Measurements from ENCODE around the gene CUL5. TPM values are rescaled to one million over a fixed set of nuclear protein-coding genes. Genes with fewer than 3 reads are reported as not detected.
"Not testable (repeated sequence)": the region's sequence is repeated elsewhere in the genome, so short reads cannot be mapped to it uniquely, and the experiment has no call there.

Gene CUL5
- total RNA-seq, 1 experiment from 2014 or later, result 37.0 TPM

- H3K4me2 ChIP-seq (ENCODE audit: low read length), result no peak overlapping the region
- H3K27ac ChIP-seq (ENCODE audit: low read length), result no peak overlapping the region
- H3K9me3 ChIP-seq (ENCODE audit: low read length), result no peaks in the 10 kb centered on the region
- ChIA-PET CTCF (interaction anchor here (0.5 to 1.0 kb wide), 3 partner anchors 105 to 554 kb away, joined by 3 to 5 read pairs (median 4); partner anchors contain the start of genes ATM, CUL5 and NPAT), POLR2A (ENCODE audit: unreplicated experiment) (no interaction called here)
- H3K9ac ChIP-seq (ENCODE audit: low read length), result no peak overlapping the region
- H3K9me2 ChIP-seq (replicated peaks; ENCODE audit: low read length), result no peaks in the 10 kb centered on the region
- BruUV-seq (replicated peaks), result no TSS peak
- TF ChIP-seq EZH2 (IDR thresholded peaks at IDR 0.05; ENCODE audit: low read length, unreplicated experiment) (no peak), EZH2phosphoT487 (IDR thresholded peaks at IDR 0.05; ENCODE audit: borderline replicate concordance, low read length) (no peak), CTCF (conservative IDR thresholded peaks at IDR 0.05; ENCODE audit: low read depth, low read length) (peak; percentile 82)
- peaks cover 29% of the 10 kb centered on the region for H3K4me1 ChIP-seq (ENCODE audit: insufficient read depth, low read length)
- H3K27me3 ChIP-seq (ENCODE audit: low read length), result no peaks in the 10 kb centered on the region
- peak; percentile 73 for DNase-seq
- ATAC-seq, result no peak
- H3K36me3 ChIP-seq (ENCODE audit: low read depth, low read length), result no peaks in the 10 kb centered on the region
- H3K4me3 ChIP-seq (ENCODE audit: low read length), result no peak overlapping the region
- H2AFZ ChIP-seq (ENCODE audit: low read length), result no peak overlapping the region
- H3F3A ChIP-seq (ENCODE audit: low read length, unreplicated experiment), result no peaks in the 10 kb centered on the region
- H4K20me1 ChIP-seq (ENCODE audit: low read length), result no peaks in the 10 kb centered on the region
- intact Hi-C loops (cut with micrococcal nuclease), result loop anchor here (1.0 to 5.0 kb wide), 3 partner anchors 109 to 537 kb away; partner anchors contain the start of gene C11orf65
- H3K79me2 ChIP-seq (ENCODE audit: low read length), result peaks cover 14% of the 10 kb centered on the region
These were observed 109.2 kb downstream of the CUL5 start for GRCh38 chr11:108117746-108118371.

GRCh38 chr11:108120936-108121273, 112.2 kb downstream of the CUL5 start:
- peak overlapping the region; percentile 74 for H3K4me3 ChIP-seq (ENCODE audit: low read length)
- BruUV-seq (replicated peaks), result TSS peak; percentile 69
- H4K20me1 ChIP-seq (ENCODE audit: low read length); H3K27me3 ChIP-seq (ENCODE audit: low read length); H3K9me3 ChIP-seq (ENCODE audit: low read length); DNase-seq; POLR2A ChIA-PET (ENCODE audit: unreplicated experiment); H3K9me2 ChIP-seq (replicated peaks; ENCODE audit: low read length); CTCF ChIA-PET; ATAC-seq; H3F3A ChIP-seq (ENCODE audit: low read length, unreplicated experiment); H3K27ac ChIP-seq (ENCODE audit: low read length); H3K36me3 ChIP-seq (ENCODE audit: low read depth, low read length): not testable (repeated sequence)
- H2AFZ ChIP-seq (ENCODE audit: low read length), result peak overlapping the region; percentile 90
- H3K4me1 ChIP-seq (ENCODE audit: insufficient read depth, low read length), result peaks cover 28% of the 10 kb centered on the region
- H3K79me2 ChIP-seq (ENCODE audit: low read length), result peaks cover 43% of the 10 kb centered on the region
- intact Hi-C loops (cut with micrococcal nuclease), result loop anchor here (1.0 to 2.0 kb wide), 2 partner anchors 102 to 534 kb away; partner anchors contain the start of genes ATM and NPAT
- 0 out of 2 replicates have a peak overlapping the region, but pooled peaks have one; percentile 80 for H3K9ac ChIP-seq (ENCODE audit: low read length)
- peak overlapping the region; percentile 89 for H3K4me2 ChIP-seq (ENCODE audit: low read length)

GRCh38 chr11:108121274-108122155, 112.8 kb downstream of the CUL5 start, which contains the start of gene ACAT1:
Gene ACAT1 (plus strand): TSS chr11:108121567. CDS start chr11:108121607, 40 bp downstream.
- Histone ChIP-seq H3K79me2 (ENCODE audit: low read length) (peaks cover 49% of the 10 kb centered on the region), H3K9me2 (replicated peaks; ENCODE audit: low read length) (no peaks in the 10 kb centered on the region), H3K27ac (ENCODE audit: low read length) (peak within 1 kb of the TSS; percentile 21), H3K4me3 (ENCODE audit: low read length) (peak within 1 kb of the TSS; percentile 74), H2AFZ (ENCODE audit: low read length) (peak within 1 kb of the TSS; percentile 90), H3K36me3 (ENCODE audit: low read depth, low read length) (no peaks in the 10 kb centered on the region), H3K9me3 (ENCODE audit: low read length) (no peaks in the 10 kb centered on the region), H3K4me1 (ENCODE audit: insufficient read depth, low read length) (peaks cover 24% of the 10 kb centered on the region), H3K9ac (ENCODE audit: low read length) (peak within 1 kb of the TSS; percentile 80), H4K20me1 (ENCODE audit: low read length) (no peaks in the 10 kb centered on the region), H3F3A (ENCODE audit: low read length, unreplicated experiment) (no peaks in the 10 kb centered on the region), H3K27me3 (ENCODE audit: low read length) (no peaks in the 10 kb centered on the region), H3K4me2 (ENCODE audit: low read length) (peak within 1 kb of the TSS; percentile 89)
- no TSS peak for BruUV-seq (replicated peaks)
- POLR2A ChIA-PET (ENCODE audit: unreplicated experiment), result no interaction called here
- CTCF ChIA-PET, result no interaction called here
- DNase-seq, result peak; percentile 98
- no peak for TF ChIP-seq CTCF (conservative IDR thresholded peaks at IDR 0.05; ENCODE audit: low read depth, low read length)
- no peak for TF ChIP-seq EZH2 (IDR thresholded peaks at IDR 0.05; ENCODE audit: low read length, unreplicated experiment)
- no peak for TF ChIP-seq EZH2phosphoT487 (IDR thresholded peaks at IDR 0.05; ENCODE audit: borderline replicate concordance, low read length)
- intact Hi-C loops (cut with micrococcal nuclease), result loop anchor here (1.0 to 2.0 kb wide), 2 partner anchors 101 to 534 kb away; partner anchors contain the start of genes ATM and NPAT
- peak; percentile 96 for ATAC-seq

Data from PC-3 (cell line).